Astrocyte (in vitro differentiated cells and primary cell): ENCODE data around the gene DNTT.

ENCODE experiments used
- CTCF ChIP-seq: IDR thresholded peaks from 2 replicates; pipeline ENCODE4 v1.5.1; 2011; ENCODE audit warnings: low read depth, mild to moderate bottlenecking, inconsistent platforms, low read length, moderate library complexity; ENCODE audit not compliant: insufficient read depth
- EZH2 ChIP-seq: IDR thresholded peaks from 2 replicates; pipeline ENCODE4 v1.6.1; 2012; ENCODE audit warnings: mild to moderate bottlenecking, low read length, inconsistent platforms; ENCODE audit not compliant: insufficient read depth

GRCh38 chr10:96384506-96384905, 80.3 kb downstream of the DNTT start:
- TF ChIP-seq CTCF (no peak), EZH2 (no peak)
